Sigmoid colon (tissue), 7 donors: ENCODE measurements around the gene CHSY3. TPM values are rescaled to one million over a fixed set of nuclear protein-coding genes. Genes with fewer than 3 reads are reported as not detected.

Experiments
- DNase-seq: peaks from one replicate; pipeline ENCODE4 v3.0.0-alpha.2; 2019
- H3K27ac ChIP-seq, 4 donors: fragments of 200-600 bp; sonication (generic); one replicate each; pipeline ENCODE4 v1.5.1; 2016 to 2019; ENCODE audit warnings: mild to moderate bottlenecking in 1 of 4
- H3K27me3 ChIP-seq, 3 donors: fragments of 200-600 bp; sonication (generic); one replicate each; pipeline ENCODE4 v1.5.1; 2019; ENCODE audit warnings: mild to moderate bottlenecking in 1 of 3
- H3K36me3 ChIP-seq, 4 donors: fragments of 200-600 bp; sonication (generic); one replicate each; pipeline ENCODE4 v1.5.1; 2016 to 2019
- H3K4me1 ChIP-seq, 4 donors: fragments of 200-600 bp; sonication (generic); one replicate each; pipeline ENCODE4 v1.5.1; 2017 to 2019
- H3K4me3 ChIP-seq, 4 donors: fragments of 200-600 bp; sonication (generic); one replicate each; pipeline ENCODE4 v1.5.1; 2017 to 2019; ENCODE audit warnings: mild to moderate bottlenecking in 2 of 4, moderate library complexity in 1 of 4
- H3K9me3 ChIP-seq, 4 donors: fragments of 200-600 bp in 3 of 4; sonication (generic) in 3 of 4; one replicate each; pipeline versions ENCODE4 v1.5.1 to v1.6.1; 2013 to 2019
- CTCF ChIP-seq, 4 experiments: fragments of 450-650 bp in 3 of 4; fragments of 200-600 bp in 1 of 4; IDR thresholded peaks; one replicate each; pipeline ENCODE4 v1.5.1; 2016 to 2019; ENCODE audit warnings: antibody characterized with exemption in 4 of 4, mild to moderate bottlenecking in 3 of 4, moderate library complexity in 2 of 4
- EP300 ChIP-seq, 4 donors: sonication (generic); formaldehyde crosslinking; IDR thresholded peaks; one replicate each; pipeline ENCODE4 v1.6.1; 2017; ENCODE audit warnings: antibody characterized with exemption in 4 of 4
- POLR2A ChIP-seq, 2 donors: fragments of 450-650 bp; IDR thresholded peaks; one replicate each; pipeline ENCODE4 v1.6.1; 2016; ENCODE audit warnings: antibody characterized with exemption in 2 of 2, mild to moderate bottlenecking in 2 of 2, moderate library complexity in 2 of 2
- POLR2AphosphoS5 ChIP-seq, 4 donors: sonication (generic); formaldehyde crosslinking; IDR thresholded peaks; one replicate each; pipeline ENCODE4 v1.6.1; 2017; ENCODE audit warnings: antibody characterized with exemption in 4 of 4
- WGBS, 2 donors: extraction: QIAGEN DNeasy Blood & Tissue Kit; methylation state at CpG; one replicate each; pipeline ENCODE4 v1.1.7; 2013; 5-methylcytosine and 5-hydroxymethylcytosine counted together
- intact Hi-C: fragments of 100-400 bp; cut with DNase I; formaldehyde crosslinking; loops from one replicate; pipeline ENCODE4 v1.15.1; 2023
- polyA plus RNA-seq, 3 donors: library from polyadenylated mRNA; stranded (reverse); fragments of 200-250 nt; gene quantifications; one replicate each; pipeline ENCODE4 v1.2.3, GENCODE V29; 2013
- total RNA-seq, 4 donors: library from RNA; depleted of rRNA; stranded (reverse); fragments of >200 nt; gene quantifications; one replicate each; pipeline ENCODE4 v1.1.0, GENCODE V29; 2016
- donor health status: healthy with polysubstance abuse.
- donor health status: Bipolar disorder and iron deficiency.
- donor health status: healthy.

The CHSY3 gene
- total and polyA plus RNA-seq, 7 donors = under 0.01 to 3.3 (median 1.2) TPM; not detected in 1

GRCh38 chr5:129963359-129963758 lies 59.1 kb downstream of the CHSY3 start:
- whole genome bisulfite sequencing, 2 donors = 52 to 66% methylated on average over 3 of the region's 3 CpGs
- TF ChIP-seq CTCF (IDR thresholded peaks at IDR 0.05) = no peak
- TF ChIP-seq POLR2A (IDR thresholded peaks at IDR 0.05) = no peak
- no peak for TF ChIP-seq EP300 (IDR thresholded peaks at IDR 0.05)
- TF ChIP-seq POLR2AphosphoS5 (IDR thresholded peaks at IDR 0.05) = no peak
- Histone ChIP-seq H3K4me1 (peaks cover 0 to 9% (median 2%) of the 10 kb centered on the region in 4 donors), H3K27me3 (no peaks in the 10 kb centered on the region), H3K27ac (no peak overlapping the region), H3K4me3 (no peak overlapping the region), H3K9me3 (no peaks in the 10 kb centered on the region), H3K36me3 (no peaks in the 10 kb centered on the region)
- DNase-seq = no peak
- intact Hi-C loops = no loop called here

GRCh38 chr5:129966071-129966470 lies 61.8 kb downstream of the CHSY3 start:
- no peak for DNase-seq
- H3K36me3 ChIP-seq = no peaks in the 10 kb centered on the region
- H3K4me1 ChIP-seq = peaks cover 0 to 9% (median 2%) of the 10 kb centered on the region in 4 donors
- TF ChIP-seq CTCF (IDR thresholded peaks at IDR 0.05) (no peak), POLR2AphosphoS5 (IDR thresholded peaks at IDR 0.05) (no peak), POLR2A (IDR thresholded peaks at IDR 0.05) (no peak), EP300 (IDR thresholded peaks at IDR 0.05) (no peak)
- H3K4me3 ChIP-seq = no peak overlapping the region
- intact Hi-C loops = no loop called here
- WGBS, 2 donors = 79 to 83% methylated on average over 2 of the region's 2 CpGs
- H3K27me3 ChIP-seq = no peaks in the 10 kb centered on the region
- H3K9me3 ChIP-seq = no peaks in the 10 kb centered on the region
- no peak overlapping the region for H3K27ac ChIP-seq

- Histone ChIP-seq H3K9me3 (no peaks in the 10 kb centered on the region), H3K27me3 (no peaks in the 10 kb centered on the region), H3K4me3 (no peak overlapping the region), H3K36me3 (no peaks in the 10 kb centered on the region), H3K4me1 (peaks cover 0 to 10% (median 4%) of the 10 kb centered on the region in 4 donors), H3K27ac (no peak overlapping the region)
- DNase-seq = no peak
- TF ChIP-seq POLR2A (IDR thresholded peaks at IDR 0.05) = no peak
- no peak for TF ChIP-seq EP300 (IDR thresholded peaks at IDR 0.05)
- TF ChIP-seq CTCF (IDR thresholded peaks at IDR 0.05) = no peak
- no peak for TF ChIP-seq POLR2AphosphoS5 (IDR thresholded peaks at IDR 0.05)
- intact Hi-C loops = no loop called here
Observed at GRCh38 chr5:129971714-129972113, 67.4 kb downstream of the CHSY3 start.

- DNase-seq = no peak
- Histone ChIP-seq H3K27me3 (no peaks in the 10 kb centered on the region), H3K4me1 (peaks cover 0 to 10% (median 4%) of the 10 kb centered on the region in 4 donors), H3K9me3 (no peaks in the 10 kb centered on the region), H3K4me3 (no peak overlapping the region), H3K36me3 (no peaks in the 10 kb centered on the region), H3K27ac (no peak overlapping the region)
- no peak for TF ChIP-seq EP300 (IDR thresholded peaks at IDR 0.05)
- no peak for TF ChIP-seq POLR2AphosphoS5 (IDR thresholded peaks at IDR 0.05)
- no peak for TF ChIP-seq CTCF (IDR thresholded peaks at IDR 0.05)
- TF ChIP-seq POLR2A (IDR thresholded peaks at IDR 0.05) = no peak
- intact Hi-C loops = no loop called here
Observed at GRCh38 chr5:129972465-129973141, 68.3 kb downstream of the CHSY3 start.
